Measurements from ENCODE around the gene FBXL19. TPM values are rescaled to one million over a fixed set of nuclear protein-coding genes. Genes with fewer than 3 reads are reported as not detected.

The FBXL19 gene
- total and polyA plus RNA-seq, 2 of the 13 experiments (the other 11 are each of a cell fraction or from before 2014, with no cell fraction given): 6.0 to 13.7 TPM

DNA sequence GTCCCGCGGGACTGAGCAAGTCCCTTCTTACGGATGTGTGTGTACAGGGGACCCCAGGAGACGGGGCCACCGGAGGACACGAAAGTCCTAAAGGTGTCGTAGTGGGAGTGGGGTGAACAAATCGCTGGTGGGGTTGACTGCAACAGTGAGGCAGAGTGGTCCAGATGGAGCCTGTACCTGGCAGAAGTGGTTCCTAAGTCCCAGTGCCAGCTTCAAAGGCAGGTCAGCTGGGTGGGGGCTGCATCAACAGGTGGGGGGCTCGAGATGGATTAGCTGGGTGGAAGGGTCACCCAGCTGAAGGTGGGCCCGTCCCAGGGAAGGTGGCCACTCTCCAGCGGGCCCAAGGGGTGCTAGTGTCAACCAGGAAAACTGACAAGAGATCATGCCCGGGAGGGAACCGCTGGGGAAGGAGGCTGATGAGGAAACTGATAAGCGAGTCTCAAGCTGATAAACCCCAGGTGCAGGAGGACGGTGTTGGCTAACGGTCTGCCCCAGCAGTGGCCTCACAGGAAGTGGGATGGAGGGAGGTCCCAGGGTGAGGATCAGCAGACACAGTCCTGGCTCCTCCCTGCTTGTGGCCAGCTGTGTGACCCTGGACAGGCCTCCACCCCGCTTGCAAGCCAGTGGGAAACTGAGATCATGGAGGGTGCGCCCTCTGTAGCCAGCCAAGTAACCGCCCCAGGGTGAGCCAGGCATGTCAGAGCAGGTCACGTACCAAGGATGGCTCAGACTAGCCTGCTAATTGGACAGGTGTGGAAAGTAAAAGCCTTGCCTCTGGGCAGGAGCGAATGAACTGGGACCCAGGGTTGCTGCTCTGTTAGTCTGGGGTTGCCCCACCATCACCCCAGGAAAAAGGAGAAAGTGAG is 26.5 kb downstream of the FBXL19 start (continued):
- TF ChIP-seq TCF7 (IDR thresholded peaks at IDR 0.05; ENCODE audit: low read depth) (peak; percentile 34; the same call in 1 of the 2 replicates), HMG20B (CRISPR knock-in tag; conservative IDR thresholded peaks at IDR 0.05) (peak; percentile 71; the same call in 1 of the 2 replicates), RARA (CRISPR knock-in tag; IDR thresholded peaks at IDR 0.05) (peak; percentile 90), XRCC5 (optimal IDR thresholded peaks at IDR 0.05; ENCODE audit: low read length) (peak; percentile 45), ZBTB3 (CRISPR knock-in tag; IDR thresholded peaks at IDR 0.05; ENCODE audit: borderline replicate concordance, low read depth) (peak; percentile 55; the same call in 1 of the 2 replicates), TMF1 (CRISPR knock-in tag; IDR thresholded peaks at IDR 0.05; ENCODE audit: low read depth) (peak; percentile 77), SUZ12 (IDR thresholded peaks at IDR 0.05; ENCODE audit: low read depth, low read length) (no peak), MED13 (CRISPR knock-in tag; IDR thresholded peaks at IDR 0.05) (no peak), AKAP8 (CRISPR knock-in tag; IDR thresholded peaks at IDR 0.05) (peak; percentile 98), ZNF446 (CRISPR knock-in tag; IDR thresholded peaks at IDR 0.05) (no peak), SKI (IDR thresholded peaks at IDR 0.05; ENCODE audit: partially characterized antibody) (peak; percentile 64), GZF1 (CRISPR knock-in tag; IDR thresholded peaks at IDR 0.05) (no peak; the same call in 1 of the 2 replicates), ZNF451 (CRISPR knock-in tag; IDR thresholded peaks at IDR 0.05) (peak; percentile 53; the same call in 1 of the 2 replicates), KDM3A (CRISPR knock-in tag; IDR thresholded peaks at IDR 0.05; ENCODE audit: low read depth) (peak; percentile 90), LCORL (IDR thresholded peaks at IDR 0.05) (no peak), LCORL (CRISPR knock-in tag; IDR thresholded peaks at IDR 0.05) (peak; percentile 96), KAT8 (CRISPR knock-in tag; IDR thresholded peaks at IDR 0.05) (peak; percentile 91), ZNF746 (CRISPR knock-in tag; IDR thresholded peaks at IDR 0.05) (peak; percentile 87), DPF2 (CRISPR knock-in tag; IDR thresholded peaks at IDR 0.05; ENCODE audit: borderline replicate concordance, low read depth) (peak; percentile 40; the same call in 1 of the 2 replicates), ZSCAN29 (CRISPR knock-in tag; conservative IDR thresholded peaks at IDR 0.05) (peak; percentile 85), ZNF136 (CRISPR knock-in tag; IDR thresholded peaks at IDR 0.05; ENCODE audit: low read depth) (peak; percentile 75; the same call in 1 of the 2 replicates), ZNF782 (CRISPR knock-in tag; IDR thresholded peaks at IDR 0.05; ENCODE audit: borderline replicate concordance) (peak; percentile 93; the same call in 1 of the 2 replicates), ZSCAN21 (CRISPR knock-in tag; IDR thresholded peaks at IDR 0.05; ENCODE audit: borderline replicate concordance) (peak; percentile 6; the same call in 1 of the 2 replicates)
- TF ChIP-seq, protein P1, sequence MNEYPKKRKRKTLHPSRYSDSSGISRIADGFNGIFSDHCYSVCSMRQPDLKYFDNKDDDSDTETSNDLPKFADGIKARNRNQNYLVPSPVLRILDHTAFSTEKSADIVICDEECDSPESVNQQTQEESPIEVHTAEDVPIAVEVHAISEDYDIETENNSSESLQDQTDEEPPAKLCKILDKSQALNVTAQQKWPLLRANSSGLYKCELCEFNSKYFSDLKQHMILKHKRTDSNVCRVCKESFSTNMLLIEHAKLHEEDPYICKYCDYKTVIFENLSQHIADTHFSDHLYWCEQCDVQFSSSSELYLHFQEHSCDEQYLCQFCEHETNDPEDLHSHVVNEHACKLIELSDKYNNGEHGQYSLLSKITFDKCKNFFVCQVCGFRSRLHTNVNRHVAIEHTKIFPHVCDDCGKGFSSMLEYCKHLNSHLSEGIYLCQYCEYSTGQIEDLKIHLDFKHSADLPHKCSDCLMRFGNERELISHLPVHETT (CRISPR knock-in tag; conservative IDR thresholded peaks at IDR 0.05): peak; percentile 71
- TF ChIP-seq, protein P2, sequence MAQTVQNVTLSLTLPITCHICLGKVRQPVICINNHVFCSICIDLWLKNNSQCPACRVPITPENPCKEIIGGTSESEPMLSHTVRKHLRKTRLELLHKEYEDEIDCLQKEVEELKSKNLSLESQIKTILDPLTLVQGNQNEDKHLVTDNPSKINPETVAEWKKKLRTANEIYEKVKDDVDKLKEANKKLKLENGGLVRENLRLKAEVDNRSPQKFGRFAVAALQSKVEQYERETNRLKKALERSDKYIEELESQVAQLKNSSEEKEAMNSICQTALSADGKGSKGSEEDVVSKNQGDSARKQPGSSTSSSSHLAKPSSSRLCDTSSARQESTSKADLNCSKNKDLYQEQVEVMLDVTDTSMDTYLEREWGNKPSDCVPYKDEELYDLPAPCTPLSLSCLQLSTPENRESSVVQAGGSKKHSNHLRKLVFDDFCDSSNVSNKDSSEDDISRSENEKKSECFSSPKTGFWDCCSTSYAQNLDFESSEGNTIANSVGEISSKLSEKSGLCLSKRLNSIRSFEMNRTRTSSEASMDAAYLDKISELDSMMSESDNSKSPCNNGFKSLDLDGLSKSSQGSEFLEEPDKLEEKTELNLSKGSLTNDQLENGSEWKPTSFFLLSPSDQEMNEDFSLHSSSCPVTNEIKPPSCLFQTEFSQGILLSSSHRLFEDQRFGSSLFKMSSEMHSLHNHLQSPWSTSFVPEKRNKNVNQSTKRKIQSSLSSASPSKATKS (CRISPR knock-in tag; IDR thresholded peaks at IDR 0.05): no peak
- TF ChIP-seq, protein P3, sequence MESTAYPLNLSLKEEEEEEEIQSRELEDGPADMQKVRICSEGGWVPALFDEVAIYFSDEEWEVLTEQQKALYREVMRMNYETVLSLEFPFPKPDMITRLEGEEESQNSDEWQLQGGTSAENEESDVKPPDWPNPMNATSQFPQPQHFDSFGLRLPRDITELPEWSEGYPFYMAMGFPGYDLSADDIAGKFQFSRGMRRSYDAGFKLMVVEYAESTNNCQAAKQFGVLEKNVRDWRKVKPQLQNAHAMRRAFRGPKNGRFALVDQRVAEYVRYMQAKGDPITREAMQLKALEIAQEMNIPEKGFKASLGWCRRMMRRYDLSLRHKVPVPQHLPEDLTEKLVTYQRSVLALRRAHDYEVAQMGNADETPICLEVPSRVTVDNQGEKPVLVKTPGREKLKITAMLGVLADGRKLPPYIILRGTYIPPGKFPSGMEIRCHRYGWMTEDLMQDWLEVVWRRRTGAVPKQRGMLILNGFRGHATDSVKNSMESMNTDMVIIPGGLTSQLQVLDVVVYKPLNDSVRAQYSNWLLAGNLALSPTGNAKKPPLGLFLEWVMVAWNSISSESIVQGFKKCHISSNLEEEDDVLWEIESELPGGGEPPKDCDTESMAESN (CRISPR knock-in tag; conservative IDR thresholded peaks at IDR 0.05): peak; percentile 68; the same call in 1 of the 2 replicates

All from HepG2 (cell line).